HL-60 (cell line): ENCODE results near the gene THOC3.
"Not testable (repeated sequence)": the region's sequence is repeated elsewhere in the genome, so short reads cannot be mapped to it uniquely, and the experiment has no call there.

Experiments used
- TF ChIP-seq, protein P1 (sequence below): IDR thresholded peaks from one replicate; pipeline ENCODE4 v1.5.1; 2011; ENCODE audit warnings: low read length, control low read depth, inconsistent platforms; ENCODE audit not compliant: insufficient read depth
- TF ChIP-seq, protein P2 (sequence below): IDR thresholded peaks from 2 replicates; pipeline ENCODE4 v1.6.1; 2012; ENCODE audit warnings: low read depth; ENCODE audit not compliant: insufficient replicate concordance

DNA sequence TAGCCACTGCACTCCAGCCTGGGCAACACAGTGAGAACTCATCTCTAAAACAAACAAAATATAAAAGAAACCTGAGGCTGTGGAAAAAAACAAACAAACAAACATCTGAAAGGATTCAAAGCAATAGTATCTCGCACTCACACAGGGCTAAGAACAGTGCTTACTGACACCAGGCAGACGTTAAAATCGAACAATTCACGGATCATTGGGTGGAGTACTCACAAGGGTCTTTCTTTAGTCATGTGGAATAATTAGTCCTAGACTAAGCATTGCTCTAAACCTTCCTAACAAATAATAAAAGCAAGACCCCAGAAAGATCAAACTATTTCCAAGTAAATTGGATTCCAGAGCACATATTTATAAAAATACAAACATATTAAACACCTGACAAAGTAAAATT, 43.0 kb downstream of the THOC3 start:
- TF ChIP-seq, protein P1, sequence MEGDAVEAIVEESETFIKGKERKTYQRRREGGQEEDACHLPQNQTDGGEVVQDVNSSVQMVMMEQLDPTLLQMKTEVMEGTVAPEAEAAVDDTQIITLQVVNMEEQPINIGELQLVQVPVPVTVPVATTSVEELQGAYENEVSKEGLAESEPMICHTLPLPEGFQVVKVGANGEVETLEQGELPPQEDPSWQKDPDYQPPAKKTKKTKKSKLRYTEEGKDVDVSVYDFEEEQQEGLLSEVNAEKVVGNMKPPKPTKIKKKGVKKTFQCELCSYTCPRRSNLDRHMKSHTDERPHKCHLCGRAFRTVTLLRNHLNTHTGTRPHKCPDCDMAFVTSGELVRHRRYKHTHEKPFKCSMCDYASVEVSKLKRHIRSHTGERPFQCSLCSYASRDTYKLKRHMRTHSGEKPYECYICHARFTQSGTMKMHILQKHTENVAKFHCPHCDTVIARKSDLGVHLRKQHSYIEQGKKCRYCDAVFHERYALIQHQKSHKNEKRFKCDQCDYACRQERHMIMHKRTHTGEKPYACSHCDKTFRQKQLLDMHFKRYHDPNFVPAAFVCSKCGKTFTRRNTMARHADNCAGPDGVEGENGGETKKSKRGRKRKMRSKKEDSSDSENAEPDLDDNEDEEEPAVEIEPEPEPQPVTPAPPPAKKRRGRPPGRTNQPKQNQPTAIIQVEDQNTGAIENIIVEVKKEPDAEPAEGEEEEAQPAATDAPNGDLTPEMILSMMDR, result not testable (repeated sequence)
- TF ChIP-seq, protein P2, sequence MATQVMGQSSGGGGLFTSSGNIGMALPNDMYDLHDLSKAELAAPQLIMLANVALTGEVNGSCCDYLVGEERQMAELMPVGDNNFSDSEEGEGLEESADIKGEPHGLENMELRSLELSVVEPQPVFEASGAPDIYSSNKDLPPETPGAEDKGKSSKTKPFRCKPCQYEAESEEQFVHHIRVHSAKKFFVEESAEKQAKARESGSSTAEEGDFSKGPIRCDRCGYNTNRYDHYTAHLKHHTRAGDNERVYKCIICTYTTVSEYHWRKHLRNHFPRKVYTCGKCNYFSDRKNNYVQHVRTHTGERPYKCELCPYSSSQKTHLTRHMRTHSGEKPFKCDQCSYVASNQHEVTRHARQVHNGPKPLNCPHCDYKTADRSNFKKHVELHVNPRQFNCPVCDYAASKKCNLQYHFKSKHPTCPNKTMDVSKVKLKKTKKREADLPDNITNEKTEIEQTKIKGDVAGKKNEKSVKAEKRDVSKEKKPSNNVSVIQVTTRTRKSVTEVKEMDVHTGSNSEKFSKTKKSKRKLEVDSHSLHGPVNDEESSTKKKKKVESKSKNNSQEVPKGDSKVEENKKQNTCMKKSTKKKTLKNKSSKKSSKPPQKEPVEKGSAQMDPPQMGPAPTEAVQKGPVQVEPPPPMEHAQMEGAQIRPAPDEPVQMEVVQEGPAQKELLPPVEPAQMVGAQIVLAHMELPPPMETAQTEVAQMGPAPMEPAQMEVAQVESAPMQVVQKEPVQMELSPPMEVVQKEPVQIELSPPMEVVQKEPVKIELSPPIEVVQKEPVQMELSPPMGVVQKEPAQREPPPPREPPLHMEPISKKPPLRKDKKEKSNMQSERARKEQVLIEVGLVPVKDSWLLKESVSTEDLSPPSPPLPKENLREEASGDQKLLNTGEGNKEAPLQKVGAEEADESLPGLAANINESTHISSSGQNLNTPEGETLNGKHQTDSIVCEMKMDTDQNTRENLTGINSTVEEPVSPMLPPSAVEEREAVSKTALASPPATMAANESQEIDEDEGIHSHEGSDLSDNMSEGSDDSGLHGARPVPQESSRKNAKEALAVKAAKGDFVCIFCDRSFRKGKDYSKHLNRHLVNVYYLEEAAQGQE, result not testable (repeated sequence)
